ENCODE data around the gene PATE3. TPM values are rescaled to one million over a fixed set of nuclear protein-coding genes. Genes with fewer than 3 reads are reported as not detected.

The PATE3 gene, protein sequence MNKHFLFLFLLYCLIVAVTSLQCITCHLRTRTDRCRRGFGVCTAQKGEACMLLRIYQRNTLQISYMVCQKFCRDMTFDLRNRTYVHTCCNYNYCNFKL
- total RNA-seq: not detected in 2 replicates

DNA sequence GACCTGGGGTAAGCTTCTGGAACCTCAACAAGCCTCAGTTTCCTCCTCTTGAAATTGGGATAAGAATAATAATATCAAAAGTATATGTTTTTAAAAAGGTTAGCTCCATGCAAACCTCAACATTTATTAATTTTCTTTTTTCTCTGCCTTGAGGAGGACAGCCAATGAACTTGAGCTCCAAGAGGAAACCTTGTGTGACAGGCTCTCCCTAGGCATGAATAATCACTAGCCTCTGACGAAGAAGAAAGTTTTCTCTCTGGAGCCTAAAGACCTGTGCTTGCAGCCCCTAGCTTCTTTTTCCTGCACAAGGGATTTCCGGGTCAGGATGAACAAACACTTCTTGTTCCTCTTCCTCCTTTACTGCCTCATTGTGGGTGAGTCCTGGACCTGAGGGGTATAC, at the start of gene PATE3:
PATE3 (plus strand) TSS at position 301 of the 400 bp plus-strand sequence; CDS start at position 326, 25 bp downstream.

DNA sequence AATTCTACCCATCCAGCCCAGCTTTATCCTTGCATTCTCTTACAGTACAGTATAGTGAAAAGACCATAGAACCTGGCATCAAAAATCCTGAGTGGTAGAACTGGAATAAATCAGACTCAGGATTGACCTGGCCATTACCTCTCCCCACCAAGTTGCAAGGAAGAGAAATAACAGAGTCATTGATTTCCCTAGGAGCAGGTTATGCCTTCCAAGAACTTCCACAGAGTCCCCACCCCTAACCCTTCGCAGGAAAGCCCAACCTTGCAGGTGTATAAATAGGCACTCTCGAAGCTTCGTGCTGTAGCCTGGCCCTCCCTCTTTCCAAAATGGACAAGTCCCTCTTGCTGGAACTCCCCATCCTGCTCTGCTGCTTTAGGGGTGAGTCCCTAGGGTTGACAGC, 41.9 kb upstream of the PATE3 start, which contains the start of gene PATE1:
PATE1 (plus strand) TSS at position 301 of the 400 bp plus-strand sequence; CDS start at position 327, 26 bp downstream.

DNA sequence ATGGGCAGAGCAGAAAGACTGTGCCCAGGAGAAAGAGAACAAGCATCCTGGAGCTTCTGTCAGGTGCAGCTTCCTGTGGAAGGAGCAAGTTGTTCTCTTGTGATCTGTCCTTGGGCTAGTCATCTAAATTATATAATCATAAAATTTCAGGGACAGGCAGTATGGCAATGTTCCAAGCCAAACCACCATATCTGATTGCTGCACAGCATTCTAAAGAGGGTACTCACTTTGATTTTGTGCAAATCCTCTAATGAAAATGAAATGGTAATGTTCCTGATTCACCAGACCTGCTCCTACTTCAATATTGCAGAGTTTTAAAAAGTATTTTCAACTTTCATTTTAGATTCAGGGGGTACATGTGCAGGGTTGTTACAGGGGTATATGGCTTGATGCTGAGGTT, 9.2 kb upstream of the PATE3 start, which contains the start of gene PATE2:
PATE2 (minus strand) TSS at position 101 of the 400 bp plus-strand sequence; CDS start at position 46, 55 bp downstream.

DNA sequence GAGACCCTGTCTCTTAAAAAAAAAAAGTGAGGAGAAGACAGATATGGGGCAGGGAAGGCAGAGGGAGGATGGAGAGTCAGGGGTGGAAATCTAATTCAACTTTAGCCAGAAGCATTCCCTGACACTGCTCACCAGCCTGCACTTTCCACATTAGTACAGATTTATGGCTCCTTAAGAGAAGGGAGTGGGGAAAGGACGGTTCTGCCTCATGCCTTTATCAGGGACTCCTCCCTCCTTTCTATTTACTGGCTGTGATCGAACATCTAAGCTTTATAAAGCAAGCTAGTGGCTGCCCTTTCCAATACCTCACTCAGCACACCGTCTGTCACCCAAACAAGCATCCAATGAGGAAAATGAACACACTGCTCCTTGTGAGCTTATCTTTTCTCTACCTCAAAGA, 45.1 kb downstream of the PATE3 start, which contains the start of gene PATE4:
PATE4 (plus strand) TSS at position 301 of the 400 bp plus-strand sequence; CDS start at position 345, 44 bp downstream.

Other genes starting within 250 kb of the PATE3 start
- 96.2 and 98.4 TPM in 2 replicates for gene EI24, start 218.7 kb upstream of the PATE3 start, total RNA-seq
- gene STT3A, start 195.3 kb upstream of the PATE3 start, total RNA-seq: 330 and 353 TPM in 2 replicates
- 13.1 and 20.6 TPM in 2 replicates for gene CHEK1, start 163.0 kb upstream of the PATE3 start, total RNA-seq
- not detected in 2 replicates for gene ACRV1, start 107.3 kb upstream of the PATE3 start, total RNA-seq
- not detected in 2 replicates for gene PATE1, start 41.8 kb upstream of the PATE3 start, total RNA-seq
- 0.20 TPM in 1 of 2 replicates, not detected in the other for gene PATE2, start 9.3 kb upstream of the PATE3 start, total RNA-seq
- gene PATE4, start 45.2 kb downstream of the PATE3 start, total RNA-seq: not detected in 2 replicates
- gene HYLS1, start 99.5 kb downstream of the PATE3 start, total RNA-seq: 2.4 and 3.1 TPM in 2 replicates
- gene PUS3, start 115.1 kb downstream of the PATE3 start, total RNA-seq: 9.0 and 9.1 TPM in 2 replicates
- gene DDX25, start 116.4 kb downstream of the PATE3 start, total RNA-seq: not detected in 2 replicates
- not detected in 2 replicates for gene VSIG10L2, start 157.9 kb downstream of the PATE3 start, total RNA-seq